T-cell (primary cell): ENCODE measurements around the gene CCDC117. TPM values are rescaled to one million over a fixed set of nuclear protein-coding genes. Genes with fewer than 3 reads are reported as not detected.
A peak's percentile ranks its signal among the peaks of the same experiment; 100 is the strongest.

Experiments used
- ATAC-seq, 4 experiments: fragments of 200-7000 bp in 3 of 4; fragments of 150-1000 bp in 1 of 4; cut with Tn5 transposase; replicated peaks in 1 of 4; 1 replicate in 3 of 4; 2 replicates in 1 of 4; pipeline ENCODE4 v1.10.0; 2021; ENCODE audit warnings: moderate library complexity in 3 of 4, mild to moderate bottlenecking in 2 of 4, moderate number of reproducible peaks in 1 of 4
- CTCF ChIA-PET, 2 donors: fragments of 300-600 bp; sonication (Branson Sonifier 250); formaldehyde crosslinking; loops; one replicate each; lab custom pipeline; 2022; ENCODE audit warnings: antibody characterized with exemption in 2 of 2; lab: Charles Lee
- POLR2A ChIA-PET, 2 donors: fragments of 300-600 bp; sonication (Branson Sonifier 250); formaldehyde crosslinking; loops; one replicate each; lab custom pipeline; 2022; ENCODE audit warnings: antibody characterized with exemption in 2 of 2; lab: Charles Lee
- DNase-seq, 35 experiments: peaks; one replicate each; pipeline versions ENCODE4 v3.0.0 to v3.0.0-alpha.2; 2013 to 2023
- H3K27ac ChIP-seq: one replicate; pipeline ENCODE4 v1.5.1; 2013; ENCODE audit warnings: low read length
- H3K27me3 ChIP-seq, 2 experiments: replicated peaks in 1 of 2; 1 replicate in 1 of 2; 2 replicates in 1 of 2; pipeline versions ENCODE4 v1.6.1 to v1.7.0; 2013; ENCODE audit warnings: low read length in 1 of 2, mixed read lengths in 1 of 2; ENCODE audit not compliant: control insufficient read depth in 2 of 2, insufficient read depth in 2 of 2; ENCODE audit errors: extremely low read depth in 1 of 2
- H3K36me3 ChIP-seq, 2 donors: 1 replicate in 1 of 2; 2 replicates in 1 of 2; pipeline versions ENCODE4 v1.6.1 to v1.7.0; 2013; ENCODE audit warnings: low read length in 1 of 2; ENCODE audit not compliant: control insufficient read depth in 2 of 2, insufficient read depth in 1 of 2; ENCODE audit errors: extremely low read depth in 1 of 2
- H3K4me1 ChIP-seq, 2 experiments: 1 replicate in 1 of 2; 2 replicates in 1 of 2; pipeline versions ENCODE4 v1.6.1 to v1.7.0; 2013; ENCODE audit warnings: low read length in 2 of 2, mixed read lengths in 1 of 2; ENCODE audit not compliant: insufficient read depth in 2 of 2, control insufficient read depth in 1 of 2; ENCODE audit errors: extremely low read depth in 1 of 2
- H3K4me3 ChIP-seq, 2 donors: 1 replicate in 1 of 2; 2 replicates in 1 of 2; pipeline versions ENCODE4 v1.5.1 to v1.7.0; 2013; ENCODE audit warnings: mild to moderate bottlenecking in 2 of 2, low read length in 1 of 2, moderate library complexity in 1 of 2; ENCODE audit not compliant: control insufficient read depth in 1 of 2; ENCODE audit errors: extremely low read depth in 1 of 2
- H3K9me3 ChIP-seq: 2 replicates; pipeline ENCODE4 v1.7.0; 2013
- H3K27ac Mint-ChIP-seq, 2 donors: one replicate each; pipeline ENCODE4 v1.8.0; 2020 to 2021; ENCODE audit warnings: mild to moderate bottlenecking in 2 of 2, mixed read lengths in 2 of 2
- H3K27me3 Mint-ChIP-seq, 2 donors: one replicate each; pipeline ENCODE4 v1.8.0; 2021 to 2022; ENCODE audit warnings: mixed read lengths in 2 of 2
- H3K36me3 Mint-ChIP-seq: one replicate; pipeline ENCODE4 v1.8.0; 2021; ENCODE audit warnings: mixed read lengths
- H3K4me1 Mint-ChIP-seq, 3 donors: one replicate each; pipeline ENCODE4 v1.8.0; 2020 to 2022; ENCODE audit warnings: mixed read lengths in 3 of 3, mild to moderate bottlenecking in 1 of 3
- H3K4me3 Mint-ChIP-seq, 3 donors: one replicate each; pipeline ENCODE4 v1.8.0; 2020 to 2022; ENCODE audit warnings: mild to moderate bottlenecking in 3 of 3, mixed read lengths in 3 of 3, moderate library complexity in 3 of 3
- H3K9me3 Mint-ChIP-seq, 3 donors: one replicate each; pipeline ENCODE4 v1.8.0; 2020 to 2022; ENCODE audit warnings: mixed read lengths in 3 of 3
- WGBS: methylation state at CpG from one replicate; pipeline ENCODE4 v1.1.5; 2013; ENCODE audit warnings: missing lambda C conversion rate; ENCODE audit not compliant: insufficient coverage; 5-methylcytosine and 5-hydroxymethylcytosine counted together
- total RNA-seq, 35 experiments: library from RNA in 6 of 35; stranded (reverse) in 6 of 35; fragments of 120-200 nt in 1 of 35; gene quantifications; one replicate each; pipeline versions ENCODE4 v1.2.1 to v1.2.4 and lab custom pipeline; 2013 to 2026

The CCDC117 gene
- total RNA-seq, 5 donors from 2014 or later (not counting 1 experiment from before 2014, with no cell fraction given), result 14.4 to 22.7 (median 17.4) TPM

- Histone ChIP-seq H3K27ac (no peak overlapping the region), H3K4me1 (peaks cover 55 to 77% of the 10 kb centered on the region in 2 experiments), H3K9me3 (no peaks in the 10 kb centered on the region), H3K4me3 (no peak overlapping the region), H3K27me3 (no peaks in the 10 kb centered on the region), H3K36me3 (peaks cover 0 to 3% of the 10 kb centered on the region in 2 donors)
- Mint-ChIP-seq H3K9me3 (no peaks in the 10 kb centered on the region), H3K27ac (peak overlapping the region; percentile 69 to 92), H3K27me3 (no peaks in the 10 kb centered on the region), H3K36me3 (peaks cover 15% of the 10 kb centered on the region), H3K4me1 (peaks cover 85 to 89% (median 85%) of the 10 kb centered on the region in 3 donors), H3K4me3 (peak overlapping the region in 2 of 3 donors; percentile 4 to 66)
- ChIA-PET CTCF (interaction anchor here in 1 of 2 donors (0.7 to 1.3 kb wide), 3 partner anchors 12 to 18 kb away, joined by 3 to 4 read pairs (median 4); no protein-coding TSS in a partner anchor), POLR2A (interaction anchor here (0.5 to 1.4 kb wide), 3 partner anchors 14 to 918 kb away, joined by 3 to 8 read pairs (median 7); no protein-coding TSS in a partner anchor)
- 100% methylated on average over 1 of the region's 6 CpGs for WGBS
- ATAC-seq, result no peak
- DNase-seq, result no peak
Measured at GRCh38 chr22:28815111-28815510, 42.6 kb downstream of the CCDC117 start.

GRCh38 chr22:28815729-28816128 is 43.2 kb downstream of the CCDC117 start:
- peak overlapping the region in 1 of 3 donors; percentile 66 for H3K4me3 Mint-ChIP-seq
- peak overlapping the region; percentile 19 to 39 for H3K27ac Mint-ChIP-seq

GRCh38 chr22:28817064-28817463 is 44.6 kb downstream of the CCDC117 start:
- peaks cover 15% of the 10 kb centered on the region for H3K36me3 Mint-ChIP-seq
- Histone ChIP-seq H3K27me3 (no peaks in the 10 kb centered on the region), H3K27ac (no peak overlapping the region), H3K4me3 (no peak overlapping the region), H3K36me3 (peaks cover 0 to 3% of the 10 kb centered on the region in 2 donors), H3K4me1 (peaks cover 56 to 75% of the 10 kb centered on the region in 2 experiments), H3K9me3 (no peaks in the 10 kb centered on the region)
- no CpG with 5 or more reads among the region's 2 CpGs for WGBS
- peaks cover 79 to 87% (median 80%) of the 10 kb centered on the region in 3 donors for H3K4me1 Mint-ChIP-seq
- no peaks in the 10 kb centered on the region for H3K9me3 Mint-ChIP-seq
- no peak overlapping the region for H3K27ac Mint-ChIP-seq
- ATAC-seq, result no peak
- H3K4me3 Mint-ChIP-seq, result no peak overlapping the region
- H3K27me3 Mint-ChIP-seq, result no peaks in the 10 kb centered on the region
- ChIA-PET CTCF (interaction anchor here in 1 of 2 donors (0.6 to 0.7 kb wide), 2 partner anchors 26 to 36 kb away, joined by 3 to 5 read pairs; no protein-coding TSS in a partner anchor), POLR2A (no interaction called here)
- no peak for DNase-seq

More at GRCh38 chr22:28815729-28816128, 43.2 kb downstream of the CCDC117 start:
- Histone ChIP-seq H3K27me3 (no peaks in the 10 kb centered on the region), H3K4me3 (no peak overlapping the region), H3K27ac (no peak overlapping the region), H3K36me3 (peaks cover 0 to 3% of the 10 kb centered on the region in 2 donors), H3K4me1 (peaks cover 51 to 74% of the 10 kb centered on the region in 2 experiments), H3K9me3 (no peaks in the 10 kb centered on the region)
- Mint-ChIP-seq H3K36me3 (peaks cover 15% of the 10 kb centered on the region), H3K27me3 (no peaks in the 10 kb centered on the region), H3K4me1 (peaks cover 80 to 84% (median 80%) of the 10 kb centered on the region in 3 donors), H3K9me3 (no peaks in the 10 kb centered on the region)
- WGBS, result 90% methylated on average over 3 of the region's 6 CpGs
- no peak for ATAC-seq
- ChIA-PET CTCF (interaction anchor here in 1 of 2 donors (0.7 to 1.0 kb wide), 2 partner anchors 13 to 14 kb away, joined by 4 read pairs; no protein-coding TSS in a partner anchor), POLR2A (interaction anchor here in 1 of 2 donors (1.4 kb wide), 1 partner anchor 13 kb away, joined by 7 read pairs; no protein-coding TSS in a partner anchor)
- DNase-seq, result no peak

GRCh38 chr22:28817919-28818859 is 45.7 kb downstream of the CCDC117 start:
- H3K9me3 Mint-ChIP-seq, result no peaks in the 10 kb centered on the region
- ATAC-seq (no peak), DNase-seq (no peak)
- peak overlapping the region in 2 of 3 donors; percentile 9 to 60 for H3K4me3 Mint-ChIP-seq
- peaks cover 56 to 74% of the 10 kb centered on the region in 2 experiments for H3K4me1 ChIP-seq
- no peaks in the 10 kb centered on the region for H3K27me3 Mint-ChIP-seq
- H3K4me1 Mint-ChIP-seq, result peaks cover 79 to 87% (median 80%) of the 10 kb centered on the region in 3 donors
- POLR2A ChIA-PET, result interaction anchor here (0.6 to 1.1 kb wide), 2 partner anchors 18 to 20 kb away, joined by 3 to 4 read pairs; partner anchors contain the start of gene XBP1 (in 1 of the 2)
- CTCF ChIA-PET, result interaction anchor here (0.6 to 1.8 kb wide), 5 partner anchors 9 to 36 kb away, joined by 3 to 7 read pairs (median 4); no protein-coding TSS in a partner anchor
- H3K9me3 ChIP-seq, result no peaks in the 10 kb centered on the region
- no peak overlapping the region for H3K4me3 ChIP-seq
- H3K27ac Mint-ChIP-seq, result peak overlapping the region; percentile 36 to 66
- H3K36me3 ChIP-seq, result peaks cover 0 to 3% of the 10 kb centered on the region in 2 donors
- H3K27me3 ChIP-seq, result no peaks in the 10 kb centered on the region
- WGBS, result 97% methylated on average over 12 of the region's 14 CpGs
- peaks cover 15% of the 10 kb centered on the region for H3K36me3 Mint-ChIP-seq
- H3K27ac ChIP-seq, result no peak overlapping the region

- DNase-seq (no peak), ATAC-seq (no peak)
- H3K4me3 ChIP-seq, result no peak overlapping the region
- H3K27me3 Mint-ChIP-seq, result no peaks in the 10 kb centered on the region
- ChIA-PET POLR2A (interaction anchor here in 1 of 2 donors (0.5 to 0.6 kb wide), 2 partner anchors 10 to 17 kb away, joined by 3 to 4 read pairs; no protein-coding TSS in a partner anchor), CTCF (interaction anchor here (0.6 to 1.8 kb wide), 4 partner anchors 9 to 146 kb away, joined by 3 to 5 read pairs (median 4); no protein-coding TSS in a partner anchor)
- peak overlapping the region in 1 of 3 donors; percentile 60 for H3K4me3 Mint-ChIP-seq
- H3K4me1 Mint-ChIP-seq, result peaks cover 72 to 80% (median 74%) of the 10 kb centered on the region in 3 donors
- H3K4me1 ChIP-seq, result peaks cover 52 to 70% of the 10 kb centered on the region in 2 experiments
- peak overlapping the region; percentile 31 to 39 for H3K27ac Mint-ChIP-seq
- H3K9me3 ChIP-seq, result no peaks in the 10 kb centered on the region
- peaks cover 13% of the 10 kb centered on the region for H3K36me3 Mint-ChIP-seq
- H3K36me3 ChIP-seq, result peaks cover 0 to 3% of the 10 kb centered on the region in 2 donors
- 70% methylated on average over 2 of the region's 5 CpGs for WGBS
- H3K27ac ChIP-seq, result no peak overlapping the region
- H3K9me3 Mint-ChIP-seq, result no peaks in the 10 kb centered on the region
- H3K27me3 ChIP-seq, result no peaks in the 10 kb centered on the region
Measured at GRCh38 chr22:28819253-28820096, 47.0 kb downstream of the CCDC117 start.
